Activated CD4-positive, alpha-beta T cell treated with anti-CD3 and anti-CD28 coated beads for 36 hours (primary cell): Measurements from ENCODE around the gene KRT6A. TPM values are rescaled to one million over a fixed set of nuclear protein-coding genes. Genes with fewer than 3 reads are reported as not detected.

ENCODE experiments used
- ATAC-seq: fragments of 200-7000 bp; cut with Tn5 transposase; one replicate; pipeline ENCODE4 v1.10.0; 2021; ENCODE audit warnings: mild to moderate bottlenecking, moderate library complexity
- CTCF ChIA-PET: fragments of 350-600 bp; sonication (Branson Sonifier 250); formaldehyde crosslinking; loops from one replicate; lab custom pipeline; 2021; ENCODE audit warnings: antibody characterized with exemption; lab: Charles Lee
- POLR2A ChIA-PET: fragments of 350-600 bp; sonication (Branson Sonifier 250); formaldehyde crosslinking; loops from one replicate; lab custom pipeline; 2021; ENCODE audit warnings: antibody characterized with exemption, inconsistent platforms; lab: Charles Lee
- DNase-seq: peaks from one replicate; pipeline ENCODE4 v3.0.0-alpha.2; 2020
- H3K27ac Mint-ChIP-seq: one replicate; pipeline ENCODE4 v1.8.0; 2021; ENCODE audit warnings: mixed read lengths
- H3K27me3 Mint-ChIP-seq: one replicate; pipeline ENCODE4 v1.8.0; 2021; ENCODE audit warnings: mixed read lengths
- H3K36me3 Mint-ChIP-seq: one replicate; pipeline ENCODE4 v1.8.0; 2021; ENCODE audit warnings: low read depth, mixed read lengths
- H3K4me1 Mint-ChIP-seq: one replicate; pipeline ENCODE4 v1.8.0; 2021; ENCODE audit warnings: mixed read lengths
- H3K4me3 Mint-ChIP-seq: one replicate; pipeline ENCODE4 v1.8.0; 2021; ENCODE audit warnings: mild to moderate bottlenecking, moderate library complexity, mixed read lengths
- H3K9me3 Mint-ChIP-seq: one replicate; pipeline ENCODE4 v1.8.0; 2021; ENCODE audit warnings: low read depth, mixed read lengths
- intact Hi-C, 2 experiments: fragments of 100-400 bp; cut with DNase I in 1 of 2; cut with micrococcal nuclease in 1 of 2; formaldehyde crosslinking; loops; one replicate each; pipeline versions ENCODE4 v1.14.2 to v1.15.1; 2022 to 2024; cut with DNase I, micrococcal nuclease
- total RNA-seq, 2 experiments: library from RNA; stranded (reverse); gene quantifications; one replicate each; pipeline ENCODE4 v1.2.3, GENCODE V29; 2021

Gene KRT6A
- total RNA-seq, 2 experiments from 2014 or later, result not detected

DNA sequence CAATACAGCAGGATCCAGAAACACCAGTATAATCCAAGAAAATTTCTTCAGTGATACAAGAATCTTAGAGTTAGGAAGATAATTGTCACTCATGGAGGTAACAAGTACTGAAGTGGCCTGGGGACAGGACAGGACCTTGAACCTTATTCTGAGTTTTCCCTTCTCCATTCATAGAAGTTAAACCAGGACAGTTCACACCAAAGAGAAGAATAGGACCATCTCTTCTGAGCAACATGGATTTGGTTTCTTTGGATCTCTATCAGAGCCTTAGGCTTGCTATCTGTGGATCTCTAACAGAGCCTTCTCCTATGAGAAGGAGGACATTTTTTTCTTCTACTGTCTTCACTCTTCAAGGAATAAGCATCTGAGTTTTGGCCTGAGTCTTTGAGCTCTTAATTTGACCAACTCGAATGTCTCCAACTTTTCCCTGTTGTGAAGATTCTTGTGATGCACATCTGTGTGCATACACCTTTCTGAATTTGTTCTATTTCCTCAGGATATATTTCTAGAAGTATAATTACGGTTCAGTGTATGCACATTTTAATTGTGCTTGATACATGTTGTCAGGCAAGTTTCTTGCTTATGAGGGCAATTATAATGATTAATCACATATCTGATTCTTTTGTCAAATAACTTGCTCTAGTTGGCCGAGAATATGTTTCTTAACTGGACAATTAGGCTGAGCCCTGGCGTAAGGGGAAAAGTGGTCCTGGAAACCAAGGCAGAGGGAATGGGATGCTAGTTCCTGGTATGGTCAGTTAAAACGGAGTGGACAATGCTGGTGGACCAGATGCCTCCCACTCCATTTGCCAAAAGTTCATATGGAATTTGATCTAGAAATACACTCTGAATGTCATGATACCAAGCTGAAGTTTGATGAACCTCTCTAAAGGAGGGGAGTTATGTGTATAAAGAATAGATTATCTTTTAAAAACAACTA is 6.6 kb downstream of the KRT6A start:
- intact Hi-C loops, result no loop called here
- H3K9me3 Mint-ChIP-seq, result peaks cover 12% of the 10 kb centered on the region
- DNase-seq (no peak), ATAC-seq (no peak)
- no peak overlapping the region for H3K27ac Mint-ChIP-seq
- peaks cover 35% of the 10 kb centered on the region for H3K27me3 Mint-ChIP-seq
- H3K4me1 Mint-ChIP-seq, result no peaks in the 10 kb centered on the region
- POLR2A ChIA-PET, result no interaction called here
- H3K36me3 Mint-ChIP-seq, result no peaks in the 10 kb centered on the region
- H3K4me3 Mint-ChIP-seq, result no peak overlapping the region
- CTCF ChIA-PET, result no interaction called here

- Mint-ChIP-seq H3K27ac (no peak overlapping the region), H3K27me3 (peaks cover 34% of the 10 kb centered on the region), H3K4me3 (no peak overlapping the region), H3K36me3 (no peaks in the 10 kb centered on the region), H3K4me1 (no peaks in the 10 kb centered on the region), H3K9me3 (peaks cover 10% of the 10 kb centered on the region)
- intact Hi-C loops, result no loop called here
- CTCF ChIA-PET, result no interaction called here
- ATAC-seq (no peak), DNase-seq (no peak)
- POLR2A ChIA-PET, result no interaction called here
These were observed 13.0 kb downstream of the KRT6A start for GRCh38 chr12:52480073-52480472.

GRCh38 chr12:52477651-52478050 is 15.4 kb downstream of the KRT6A start:
- Mint-ChIP-seq H3K27ac (no peak overlapping the region), H3K36me3 (no peaks in the 10 kb centered on the region), H3K4me3 (no peak overlapping the region), H3K27me3 (peaks cover 18% of the 10 kb centered on the region), H3K4me1 (no peaks in the 10 kb centered on the region), H3K9me3 (peaks cover 2% of the 10 kb centered on the region)
- POLR2A ChIA-PET, result no interaction called here
- DNase-seq, result no peak
- ATAC-seq, result no peak
- CTCF ChIA-PET, result interaction anchor here (1.0 kb wide), 1 partner anchor 16 kb away, joined by 4 read pairs; the partner anchor contains the start of gene KRT6A
- intact Hi-C loops, result no loop called here

- intact Hi-C loops, result no loop called here
- H3K27me3 Mint-ChIP-seq, result peaks cover 9% of the 10 kb centered on the region
- ChIA-PET POLR2A (no interaction called here), CTCF (no interaction called here)
- no peak for ATAC-seq
- no peak for DNase-seq
- H3K9me3 Mint-ChIP-seq, result no peaks in the 10 kb centered on the region
- no peak overlapping the region for H3K27ac Mint-ChIP-seq
- no peaks in the 10 kb centered on the region for H3K36me3 Mint-ChIP-seq
- H3K4me3 Mint-ChIP-seq, result no peak overlapping the region
- no peaks in the 10 kb centered on the region for H3K4me1 Mint-ChIP-seq
These were observed 18.8 kb downstream of the KRT6A start for GRCh38 chr12:52474212-52474611.

GRCh38 chr12:52473768-52474167 is 19.3 kb downstream of the KRT6A start, which contains the start of gene KRT6C:
TSS of gene KRT6C (minus strand) at chr12:52473805. CDS start at chr12:52473737, 68 bp downstream.
- CTCF ChIA-PET, result interaction anchor here (0.7 kb wide), 1 partner anchor 195 kb away, joined by 3 read pairs; no protein-coding TSS in a partner anchor
- no peak for DNase-seq

DNA sequence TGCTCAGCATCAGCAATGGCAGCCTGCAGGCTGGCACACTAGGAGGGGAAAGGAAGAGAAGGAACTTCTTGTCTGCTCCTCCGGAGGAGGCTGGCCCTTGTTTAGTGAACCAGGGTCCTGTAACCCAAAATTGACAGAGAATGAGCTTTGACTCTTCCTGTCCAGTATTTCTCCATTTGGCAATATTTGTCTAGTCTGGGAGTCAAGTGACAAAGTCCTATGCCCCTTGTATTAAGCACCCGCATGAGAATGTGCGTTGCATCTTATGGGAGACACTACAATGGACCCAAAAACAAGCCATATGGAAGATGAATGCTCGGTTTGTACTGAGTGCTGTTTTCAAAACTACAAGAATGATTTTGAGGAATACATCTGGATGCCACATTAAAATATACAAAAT is 23.2 kb downstream of the KRT6A start:
- Mint-ChIP-seq H3K27ac (no peak overlapping the region), H3K4me1 (no peaks in the 10 kb centered on the region), H3K36me3 (no peaks in the 10 kb centered on the region), H3K9me3 (no peaks in the 10 kb centered on the region), H3K4me3 (no peak overlapping the region), H3K27me3 (peaks cover 9% of the 10 kb centered on the region)
- no peak for DNase-seq
- ChIA-PET CTCF (no interaction called here), POLR2A (interaction anchor here (0.6 kb wide), 1 partner anchor 913 kb away, joined by 3 read pairs; no protein-coding TSS in a partner anchor)
- no peak for ATAC-seq
- intact Hi-C loops, result no loop called here

More at GRCh38 chr12:52473768-52474167, 19.3 kb downstream of the KRT6A start, which contains the start of gene KRT6C:
- Mint-ChIP-seq H3K9me3 (no peaks in the 10 kb centered on the region), H3K27me3 (peaks cover 7% of the 10 kb centered on the region), H3K4me3 (no peak within 1 kb of the TSS), H3K4me1 (no peaks in the 10 kb centered on the region), H3K36me3 (no peaks in the 10 kb centered on the region), H3K27ac (no peak within 1 kb of the TSS)
- ATAC-seq, result no peak
- POLR2A ChIA-PET, result no interaction called here
- intact Hi-C loops, result no loop called here

GRCh38 chr12:52464897-52465296 is 28.2 kb downstream of the KRT6A start:
- Mint-ChIP-seq H3K27me3 (peaks cover 12% of the 10 kb centered on the region), H3K36me3 (no peaks in the 10 kb centered on the region), H3K9me3 (no peaks in the 10 kb centered on the region), H3K4me1 (no peaks in the 10 kb centered on the region), H3K4me3 (no peak overlapping the region), H3K27ac (no peak overlapping the region)
- intact Hi-C loops, result no loop called here
- ChIA-PET CTCF (interaction anchor here (0.5 to 0.7 kb wide), 2 partner anchors 91 to 155 kb away, joined by 3 read pairs; no protein-coding TSS in a partner anchor), POLR2A (no interaction called here)
- DNase-seq, result no peak
- ATAC-seq, result no peak

- ATAC-seq (no peak), DNase-seq (no peak)
- ChIA-PET CTCF (no interaction called here), POLR2A (no interaction called here)
- Mint-ChIP-seq H3K9me3 (no peaks in the 10 kb centered on the region), H3K27me3 (peaks cover 14% of the 10 kb centered on the region), H3K4me3 (no peak overlapping the region), H3K27ac (no peak overlapping the region), H3K4me1 (no peaks in the 10 kb centered on the region), H3K36me3 (no peaks in the 10 kb centered on the region)
- intact Hi-C loops, result no loop called here
These were observed 31.4 kb downstream of the KRT6A start for GRCh38 chr12:52461693-52462092.

- CTCF ChIA-PET, result interaction anchor here (0.7 kb wide), 1 partner anchor 422 kb away, joined by 3 read pairs; no protein-coding TSS in a partner anchor
These were observed 34.2 kb downstream of the KRT6A start for GRCh38 chr12:52458861-52459260.

DNA sequence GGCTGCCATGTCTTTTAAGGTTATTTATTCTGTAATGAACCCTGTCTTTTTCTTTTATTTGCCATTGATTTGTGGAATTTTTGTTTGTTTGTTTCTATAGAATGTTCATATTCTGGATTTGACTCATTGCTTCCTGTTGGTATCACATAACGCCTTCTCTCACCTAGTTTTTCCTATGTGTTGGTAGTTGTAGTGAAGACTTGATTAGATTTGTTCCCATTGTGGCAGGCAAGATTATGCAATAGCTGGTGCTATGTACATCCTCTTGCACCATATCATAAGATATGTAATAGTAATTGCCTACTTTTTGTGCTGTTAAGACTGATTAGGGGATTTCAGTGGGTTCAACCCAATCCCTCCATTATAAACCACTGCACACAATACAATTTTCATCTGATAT is 37.2 kb downstream of the KRT6A start:
- H3K27ac Mint-ChIP-seq, result no peak overlapping the region
- DNase-seq, result no peak
- ChIA-PET CTCF (interaction anchor here (0.5 to 0.7 kb wide), 2 partner anchors 362 to 431 kb away, joined by 3 read pairs; no protein-coding TSS in a partner anchor), POLR2A (no interaction called here)
- H3K9me3 Mint-ChIP-seq, result no peaks in the 10 kb centered on the region
- peaks cover 4% of the 10 kb centered on the region for H3K27me3 Mint-ChIP-seq
- H3K4me1 Mint-ChIP-seq, result peaks cover 4% of the 10 kb centered on the region
- H3K36me3 Mint-ChIP-seq, result no peaks in the 10 kb centered on the region
- H3K4me3 Mint-ChIP-seq, result no peak overlapping the region
- ATAC-seq, result no peak
- intact Hi-C loops, result loop anchor here in 1 of 2 experiments (1.0 kb wide), 1 partner anchor 10 kb away; no protein-coding TSS in a partner anchor

More at GRCh38 chr12:52458861-52459260, 34.2 kb downstream of the KRT6A start:
- Mint-ChIP-seq H3K27ac (no peak overlapping the region), H3K36me3 (no peaks in the 10 kb centered on the region), H3K9me3 (no peaks in the 10 kb centered on the region), H3K4me1 (peaks cover 4% of the 10 kb centered on the region), H3K4me3 (no peak overlapping the region), H3K27me3 (peaks cover 7% of the 10 kb centered on the region)
- ATAC-seq (no peak), DNase-seq (no peak)
- POLR2A ChIA-PET, result no interaction called here
- intact Hi-C loops, result no loop called here

GRCh38 chr12:52454411-52455201 is 38.5 kb downstream of the KRT6A start:
- ATAC-seq (no peak), DNase-seq (no peak)
- no peak overlapping the region for H3K4me3 Mint-ChIP-seq
- ChIA-PET POLR2A (no interaction called here), CTCF (no interaction called here)
- H3K27ac Mint-ChIP-seq, result no peak overlapping the region
- peaks cover 4% of the 10 kb centered on the region for H3K4me1 Mint-ChIP-seq
- H3K9me3 Mint-ChIP-seq, result no peaks in the 10 kb centered on the region
- intact Hi-C loops, result no loop called here
- H3K27me3 Mint-ChIP-seq, result peaks cover 4% of the 10 kb centered on the region
- no peaks in the 10 kb centered on the region for H3K36me3 Mint-ChIP-seq
